Measurements from ENCODE around the gene ADH6.

GRCh38 chr4:99165978-99166377 is 53.1 kb downstream of the ADH6 start:
- TF ChIP-seq SETDB1 (CRISPR knock-in tag; IDR thresholded peaks at IDR 0.05; ENCODE audit: borderline replicate concordance) (no peak), UBTF (CRISPR knock-in tag; IDR thresholded peaks at IDR 0.05) (no peak)

Data from HepG2 (cell line).